GM19043 (cell line): Measurements from ENCODE around the gene REC114.
"Not testable (repeated sequence)": the region's sequence is repeated elsewhere in the genome, so short reads cannot be mapped to it uniquely, and the experiment has no call there.

ENCODE experiments used
- ATAC-seq: cut with Tn5 transposase; IDR thresholded peaks from one replicate; pipeline ENCODE4 v1.9.1; 2021; ENCODE audit warnings: low read depth; ENCODE audit not compliant: unreplicated experiment

REC114 gene

GRCh38 chr15:73572296-73572695, 129.3 kb downstream of the REC114 start:
- no peak for ATAC-seq

- ATAC-seq = no peak
Observed at GRCh38 chr15:73573037-73573436, 130.1 kb downstream of the REC114 start.

GRCh38 chr15:73573572-73573971, 130.6 kb downstream of the REC114 start:
- no peak for ATAC-seq

GRCh38 chr15:73575636-73576247, 132.8 kb downstream of the REC114 start:
- no peak for ATAC-seq

- ATAC-seq = not testable (repeated sequence)
Observed at GRCh38 chr15:73577593-73577992, 134.6 kb downstream of the REC114 start.

- no peak for ATAC-seq
Observed at GRCh38 chr15:73578026-73578425, 135.1 kb downstream of the REC114 start.

GRCh38 chr15:73582851-73583379, 140.0 kb downstream of the REC114 start:
- ATAC-seq = no peak

- no peak for ATAC-seq
Observed at GRCh38 chr15:73583544-73583943, 140.6 kb downstream of the REC114 start.

GRCh38 chr15:73584699-73585420, 141.9 kb downstream of the REC114 start:
- ATAC-seq = no peak

GRCh38 chr15:73585871-73586654, 143.1 kb downstream of the REC114 start:
- no peak for ATAC-seq

GRCh38 chr15:73589766-73590165, 146.8 kb downstream of the REC114 start:
- no peak for ATAC-seq

GRCh38 chr15:73590263-73590662, 147.3 kb downstream of the REC114 start:
- no peak for ATAC-seq

GRCh38 chr15:73593304-73594074, 150.5 kb downstream of the REC114 start:
- ATAC-seq = no peak

GRCh38 chr15:73594109-73594508, 151.1 kb downstream of the REC114 start:
- no peak for ATAC-seq

- ATAC-seq = no peak
Observed at GRCh38 chr15:73596174-73596573, 153.2 kb downstream of the REC114 start.

- ATAC-seq = no peak
Observed at GRCh38 chr15:73597036-73597638, 154.2 kb downstream of the REC114 start.

- no peak for ATAC-seq
Observed at GRCh38 chr15:73598530-73599160, 155.7 kb downstream of the REC114 start.

- no peak for ATAC-seq
Observed at GRCh38 chr15:73599934-73600333, 157.0 kb downstream of the REC114 start.

GRCh38 chr15:73600413-73601335, 157.7 kb downstream of the REC114 start:
- no peak for ATAC-seq
